ENCODE data around the gene CXCL3.

CXCL3 gene

GRCh38 chr4:74054483-74055047 lies 16.1 kb upstream of the CXCL3 start:
- no peak overlapping the region for H3K4me2 ChIP-seq (ENCODE audit: low read length)
- no peaks in the 10 kb centered on the region for H3K36me3 ChIP-seq (ENCODE audit: control insufficient read depth, low read length)
- no peaks in the 10 kb centered on the region for H3K9me2 ChIP-seq (replicated peaks; ENCODE audit: control insufficient read depth, low read length)
- H4K20me1 ChIP-seq (ENCODE audit: control insufficient read depth, insufficient read depth, low read depth, low read length): no peaks in the 10 kb centered on the region
- H3K4me1 ChIP-seq (ENCODE audit: control insufficient read depth, low read length): 0 out of 2 replicates have a peak, but pooled peaks cover 4% of the 10 kb centered on the region
- no peaks in the 10 kb centered on the region for H3K79me2 ChIP-seq (ENCODE audit: control insufficient read depth, low read length)
- TF ChIP-seq EZH2phosphoT487 (IDR thresholded peaks at IDR 0.05; ENCODE audit: borderline replicate concordance, low read length) (no peak), CTCF (IDR thresholded peaks at IDR 0.05; ENCODE audit: low read depth, low read length, poor library complexity, severe bottlenecking) (no peak)
- H3K27ac ChIP-seq (ENCODE audit: low read depth, low read length): no peak overlapping the region
- H3K27me3 ChIP-seq (ENCODE audit: control insufficient read depth, low read length): no peaks in the 10 kb centered on the region
- H3K4me3 ChIP-seq (ENCODE audit: low read length): no peak overlapping the region
- no peaks in the 10 kb centered on the region for H3K9me3 ChIP-seq (ENCODE audit: control insufficient read depth, insufficient read depth, low read length)
- H3F3A ChIP-seq (ENCODE audit: control insufficient read depth, insufficient read depth): no peaks in the 10 kb centered on the region

GRCh38 chr4:74047152-74047551 lies 8.7 kb upstream of the CXCL3 start:
- Histone ChIP-seq H3K4me3 (ENCODE audit: low read length) (no peak overlapping the region), H3K27me3 (ENCODE audit: control insufficient read depth, low read length) (no peaks in the 10 kb centered on the region), H3K4me2 (ENCODE audit: low read length) (no peak overlapping the region), H3K9me3 (ENCODE audit: control insufficient read depth, insufficient read depth, low read length) (no peaks in the 10 kb centered on the region), H3K4me1 (ENCODE audit: control insufficient read depth, low read length) (no peaks in the 10 kb centered on the region), H3K27ac (ENCODE audit: low read depth, low read length) (no peak overlapping the region), H3K36me3 (ENCODE audit: control insufficient read depth, low read length) (no peaks in the 10 kb centered on the region), H3F3A (ENCODE audit: control insufficient read depth, insufficient read depth) (no peaks in the 10 kb centered on the region), H4K20me1 (ENCODE audit: control insufficient read depth, insufficient read depth, low read depth, low read length) (no peaks in the 10 kb centered on the region), H3K9me2 (replicated peaks; ENCODE audit: control insufficient read depth, low read length) (no peaks in the 10 kb centered on the region), H3K79me2 (ENCODE audit: control insufficient read depth, low read length) (no peaks in the 10 kb centered on the region)
- no peak for TF ChIP-seq EZH2phosphoT487 (IDR thresholded peaks at IDR 0.05; ENCODE audit: borderline replicate concordance, low read length)
- no peak for TF ChIP-seq CTCF (IDR thresholded peaks at IDR 0.05; ENCODE audit: low read depth, low read length, poor library complexity, severe bottlenecking)

- Histone ChIP-seq H3F3A (ENCODE audit: control insufficient read depth, insufficient read depth) (no peaks in the 10 kb centered on the region), H4K20me1 (ENCODE audit: control insufficient read depth, insufficient read depth, low read depth, low read length) (no peaks in the 10 kb centered on the region), H3K9me2 (replicated peaks; ENCODE audit: control insufficient read depth, low read length) (no peaks in the 10 kb centered on the region), H3K79me2 (ENCODE audit: control insufficient read depth, low read length) (no peaks in the 10 kb centered on the region), H3K27me3 (ENCODE audit: control insufficient read depth, low read length) (no peaks in the 10 kb centered on the region), H3K4me1 (ENCODE audit: control insufficient read depth, low read length) (no peaks in the 10 kb centered on the region), H3K27ac (ENCODE audit: low read depth, low read length) (no peak overlapping the region), H3K36me3 (ENCODE audit: control insufficient read depth, low read length) (no peaks in the 10 kb centered on the region), H3K9me3 (ENCODE audit: control insufficient read depth, insufficient read depth, low read length) (no peaks in the 10 kb centered on the region), H3K4me3 (ENCODE audit: low read length) (no peak overlapping the region), H3K4me2 (ENCODE audit: low read length) (no peak overlapping the region)
- TF ChIP-seq EZH2phosphoT487 (IDR thresholded peaks at IDR 0.05; ENCODE audit: borderline replicate concordance, low read length) (no peak), CTCF (IDR thresholded peaks at IDR 0.05; ENCODE audit: low read depth, low read length, poor library complexity, severe bottlenecking) (no peak)
These were observed 7.3 kb upstream of the CXCL3 start for GRCh38 chr4:74045772-74046171.

All from DOHH2 (cell line).